ENCODE measurements around the gene LDHD.

Gene LDHD

DNA sequence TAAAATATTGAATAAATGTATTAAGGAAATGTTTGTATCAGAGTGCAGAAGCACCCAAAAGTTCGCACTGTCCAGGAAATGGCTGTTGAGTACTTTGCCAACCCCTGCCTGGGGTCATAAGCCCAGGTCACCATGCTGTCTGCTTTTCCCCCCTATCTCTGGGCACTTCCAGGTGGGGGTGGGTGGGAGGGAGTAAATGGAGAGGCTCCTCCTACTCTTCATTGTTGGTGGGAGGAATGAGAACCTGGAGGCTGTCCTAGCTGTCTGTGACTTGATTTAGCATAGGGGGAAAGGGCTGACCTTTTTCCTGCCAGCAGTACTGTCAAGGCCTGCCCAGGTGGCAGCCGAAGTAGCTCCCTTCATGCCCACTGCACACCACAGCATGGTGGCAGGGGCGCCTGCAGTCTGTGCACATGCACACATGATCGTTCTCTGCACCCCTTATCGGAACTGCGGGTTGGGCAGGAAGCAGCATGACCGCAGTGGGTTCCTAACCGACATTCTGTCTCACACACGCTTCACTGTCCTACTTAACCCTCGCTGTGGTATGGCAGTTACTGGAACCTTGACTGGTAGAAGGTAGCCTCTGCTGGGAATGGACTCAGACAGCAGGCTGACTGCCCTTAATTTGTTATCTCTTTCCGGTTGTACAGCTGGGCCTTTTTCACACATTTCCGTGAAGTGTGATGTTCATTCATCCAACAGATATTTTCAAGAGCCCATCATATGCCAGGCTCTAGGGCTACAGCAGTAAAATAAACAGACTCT lies 41.5 kb downstream of the LDHD start:
- TF ChIP-seq YY1 (IDR thresholded peaks at IDR 0.05; ENCODE audit: insufficient read depth, insufficient read length) (no peak), SUZ12 (IDR thresholded peaks at IDR 0.05; ENCODE audit: extremely low read depth, insufficient read depth, insufficient read length) (no peak)
- Histone ChIP-seq H3K9ac (ENCODE audit: insufficient read length, low read depth) (no peak overlapping the region), H3K4me3 (ENCODE audit: insufficient read length, low read depth) (no peak overlapping the region), H3K4me1 (ENCODE audit: insufficient read depth, insufficient read length) (peaks cover 10% of the 10 kb centered on the region), H3K9me3 (ENCODE audit: insufficient read depth, low read length) (no peaks in the 10 kb centered on the region), H3K36me3 (ENCODE audit: insufficient read depth, insufficient read length, low read length) (no peaks in the 10 kb centered on the region), H3K27me3 (ENCODE audit: insufficient read depth, insufficient read length) (no peaks in the 10 kb centered on the region)
- DNase-seq (ENCODE audit: low read depth, low spot score): no peak

DNA sequence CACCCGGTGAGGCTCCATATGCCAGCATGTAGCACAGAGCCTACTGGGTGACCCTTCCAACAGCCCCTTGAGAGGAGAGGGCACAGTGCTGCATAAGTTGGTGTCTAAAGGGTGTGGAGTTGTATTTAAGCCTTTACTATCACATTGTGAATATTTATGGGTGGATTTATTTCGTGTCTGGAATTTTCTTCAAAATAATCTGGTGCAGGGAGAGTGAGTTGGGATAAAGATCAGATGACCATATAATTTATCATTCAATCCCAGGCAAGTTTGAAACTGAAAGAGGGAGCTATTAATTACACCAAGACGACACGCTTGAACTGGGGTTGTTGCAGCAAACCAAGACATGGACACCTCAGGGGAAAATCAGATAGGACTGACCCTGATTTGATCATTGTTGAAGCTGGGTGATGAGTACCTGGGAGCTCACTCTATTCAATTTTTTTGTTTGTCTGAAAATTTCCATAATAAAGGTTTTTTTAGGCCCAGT lies 42.2 kb downstream of the LDHD start:
- DNase-seq (ENCODE audit: low read depth, low spot score): no peak
- TF ChIP-seq SUZ12 (IDR thresholded peaks at IDR 0.05; ENCODE audit: extremely low read depth, insufficient read depth, insufficient read length) (no peak), ZNF274 (IDR thresholded peaks at IDR 0.05; ENCODE audit: low read depth, low read length) (no peak), YY1 (IDR thresholded peaks at IDR 0.05; ENCODE audit: insufficient read depth, insufficient read length) (no peak)
- H3K4me1 ChIP-seq (ENCODE audit: insufficient read depth, insufficient read length): peaks cover 10% of the 10 kb centered on the region
- H3K9me3 ChIP-seq (ENCODE audit: insufficient read depth, low read length): no peaks in the 10 kb centered on the region
- H3K27me3 ChIP-seq (ENCODE audit: insufficient read depth, insufficient read length): no peaks in the 10 kb centered on the region
- H3K36me3 ChIP-seq (ENCODE audit: insufficient read depth, insufficient read length, low read length): no peaks in the 10 kb centered on the region
- H3K9ac ChIP-seq (ENCODE audit: insufficient read length, low read depth): no peak overlapping the region
- no peak overlapping the region for H3K4me3 ChIP-seq (ENCODE audit: insufficient read length, low read depth)

- no peak for DNase-seq (ENCODE audit: low read depth, low spot score)
- no peak overlapping the region for H3K9ac ChIP-seq (ENCODE audit: insufficient read length, low read depth)
Measured at GRCh38 chr16:75073545-75074303, 42.9 kb downstream of the LDHD start.

DNA sequence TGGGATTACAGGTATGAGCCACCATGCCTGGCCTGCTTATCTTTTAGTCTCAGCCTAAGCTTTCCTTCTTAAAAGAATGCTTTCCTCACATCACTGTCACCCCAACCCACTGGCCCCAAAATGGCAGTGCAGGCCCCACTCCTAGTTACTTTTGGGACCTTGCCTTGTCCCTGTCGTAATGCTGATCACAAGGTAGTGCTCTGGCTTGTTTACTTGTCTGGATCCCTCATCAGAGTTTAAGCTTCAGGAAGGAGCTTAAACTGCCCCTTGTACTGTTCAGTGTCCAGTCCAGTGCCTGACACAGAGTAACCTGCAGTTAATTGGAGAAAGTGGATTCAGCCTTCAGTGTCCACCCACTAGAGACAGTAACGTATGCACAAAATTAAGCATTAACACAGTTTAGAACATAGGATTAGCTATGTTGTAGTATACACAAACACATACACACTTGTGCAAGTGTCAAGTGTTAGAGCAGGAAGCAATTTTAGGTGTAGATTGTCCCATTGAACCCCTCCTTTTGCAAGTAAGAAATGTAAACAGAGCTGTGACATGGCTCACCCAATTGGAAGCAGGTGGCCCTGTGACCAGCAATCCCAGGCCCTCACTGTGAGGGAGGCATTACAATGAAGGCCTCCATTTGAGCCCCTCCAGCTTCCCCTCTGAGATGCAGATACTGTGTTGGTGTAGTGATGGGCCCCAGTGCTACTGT lies 44.2 kb downstream of the LDHD start:
- H3K4me1 ChIP-seq (ENCODE audit: insufficient read depth, insufficient read length): peaks cover 10% of the 10 kb centered on the region
- H3K9me3 ChIP-seq (ENCODE audit: insufficient read depth, low read length): no peaks in the 10 kb centered on the region
- DNase-seq (ENCODE audit: low read depth, low spot score): no peak
- no peaks in the 10 kb centered on the region for H3K27me3 ChIP-seq (ENCODE audit: insufficient read depth, insufficient read length)
- no peak overlapping the region for H3K9ac ChIP-seq (ENCODE audit: insufficient read length, low read depth)
- no peak overlapping the region for H3K4me3 ChIP-seq (ENCODE audit: insufficient read length, low read depth)
- no peaks in the 10 kb centered on the region for H3K36me3 ChIP-seq (ENCODE audit: insufficient read depth, insufficient read length, low read length)
- TF ChIP-seq SUZ12 (IDR thresholded peaks at IDR 0.05; ENCODE audit: extremely low read depth, insufficient read depth, insufficient read length): no peak
- TF ChIP-seq ZNF274 (IDR thresholded peaks at IDR 0.05; ENCODE audit: low read depth, low read length): no peak
- no peak for TF ChIP-seq YY1 (IDR thresholded peaks at IDR 0.05; ENCODE audit: insufficient read depth, insufficient read length)

More at GRCh38 chr16:75073545-75074303, 42.9 kb downstream of the LDHD start:
- no peaks in the 10 kb centered on the region for H3K36me3 ChIP-seq (ENCODE audit: insufficient read depth, insufficient read length, low read length)
- TF ChIP-seq ZNF274 (IDR thresholded peaks at IDR 0.05; ENCODE audit: low read depth, low read length) (no peak), YY1 (IDR thresholded peaks at IDR 0.05; ENCODE audit: insufficient read depth, insufficient read length) (no peak), SUZ12 (IDR thresholded peaks at IDR 0.05; ENCODE audit: extremely low read depth, insufficient read depth, insufficient read length) (no peak)
- no peaks in the 10 kb centered on the region for H3K9me3 ChIP-seq (ENCODE audit: insufficient read depth, low read length)
- no peaks in the 10 kb centered on the region for H3K27me3 ChIP-seq (ENCODE audit: insufficient read depth, insufficient read length)
- no peak overlapping the region for H3K4me3 ChIP-seq (ENCODE audit: insufficient read length, low read depth)
- H3K4me1 ChIP-seq (ENCODE audit: insufficient read depth, insufficient read length): peaks cover 10% of the 10 kb centered on the region

- Histone ChIP-seq H3K36me3 (ENCODE audit: insufficient read depth, insufficient read length, low read length) (no peaks in the 10 kb centered on the region), H3K4me3 (ENCODE audit: insufficient read length, low read depth) (no peak overlapping the region), H3K27me3 (ENCODE audit: insufficient read depth, insufficient read length) (no peaks in the 10 kb centered on the region), H3K9me3 (ENCODE audit: insufficient read depth, low read length) (no peaks in the 10 kb centered on the region), H3K4me1 (ENCODE audit: insufficient read depth, insufficient read length) (peaks cover 10% of the 10 kb centered on the region), H3K9ac (ENCODE audit: insufficient read length, low read depth) (no peak overlapping the region)
- no peak for DNase-seq (ENCODE audit: low read depth, low spot score)
- TF ChIP-seq SUZ12 (IDR thresholded peaks at IDR 0.05; ENCODE audit: extremely low read depth, insufficient read depth, insufficient read length): no peak
- no peak for TF ChIP-seq ZNF274 (IDR thresholded peaks at IDR 0.05; ENCODE audit: low read depth, low read length)
- no peak for TF ChIP-seq YY1 (IDR thresholded peaks at IDR 0.05; ENCODE audit: insufficient read depth, insufficient read length)
Measured at GRCh38 chr16:75071621-75072020, 45.0 kb downstream of the LDHD start.

DNA sequence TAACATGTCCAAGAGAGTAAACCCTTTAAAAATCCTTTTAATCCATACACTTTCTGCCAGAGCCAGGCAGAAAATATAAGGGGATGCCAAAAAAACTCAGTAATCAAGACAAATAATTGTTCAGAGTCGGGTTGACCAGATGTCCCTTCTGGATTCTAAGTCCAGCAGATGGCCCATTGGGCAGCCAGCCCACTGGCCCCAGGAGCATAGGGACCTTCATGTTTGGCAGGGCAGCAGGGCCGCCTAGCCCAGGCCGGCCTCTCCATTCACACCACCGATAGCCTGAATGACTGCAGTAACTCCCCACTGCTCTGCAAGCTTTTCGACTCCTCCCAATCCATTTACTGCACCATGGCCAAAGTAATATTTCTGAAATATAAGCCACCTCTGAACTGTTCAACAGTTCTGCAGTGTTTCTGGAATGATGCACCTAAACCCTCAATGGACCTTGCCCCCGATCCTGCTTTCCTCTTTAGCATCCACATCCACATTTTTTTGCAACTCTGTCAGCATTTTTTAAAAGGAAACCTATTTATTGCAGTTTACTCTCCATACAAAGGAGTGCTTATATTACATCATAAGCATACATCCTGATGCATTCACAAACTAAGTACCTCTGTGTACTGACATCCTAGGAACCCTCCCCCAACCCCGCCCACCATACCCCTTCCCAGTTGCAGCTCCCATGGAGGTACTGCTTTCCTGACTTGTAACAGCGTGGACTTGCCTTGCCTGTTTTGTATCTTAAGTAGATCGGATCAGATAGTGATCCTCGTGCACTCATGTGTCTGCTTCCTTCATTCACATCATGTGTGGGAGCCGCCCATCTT lies 46.4 kb downstream of the LDHD start:
- Histone ChIP-seq H3K4me1 (ENCODE audit: insufficient read depth, insufficient read length) (peaks cover 10% of the 10 kb centered on the region), H3K27me3 (ENCODE audit: insufficient read depth, insufficient read length) (no peaks in the 10 kb centered on the region), H3K9me3 (ENCODE audit: insufficient read depth, low read length) (no peaks in the 10 kb centered on the region), H3K36me3 (ENCODE audit: insufficient read depth, insufficient read length, low read length) (no peaks in the 10 kb centered on the region), H3K9ac (ENCODE audit: insufficient read length, low read depth) (no peak overlapping the region), H3K4me3 (ENCODE audit: insufficient read length, low read depth) (no peak overlapping the region)
- TF ChIP-seq ZNF274 (IDR thresholded peaks at IDR 0.05; ENCODE audit: low read depth, low read length) (no peak), YY1 (IDR thresholded peaks at IDR 0.05; ENCODE audit: insufficient read depth, insufficient read length) (no peak), SUZ12 (IDR thresholded peaks at IDR 0.05; ENCODE audit: extremely low read depth, insufficient read depth, insufficient read length) (no peak)
- no peak for DNase-seq (ENCODE audit: low read depth, low spot score)

All from NT2/D1 (cell line).